Stimulated activated CD4-positive, alpha-beta T cell treated with anti-CD3 and anti-CD28 coated beads, TNF-alpha, amount 100 ng/mL, for 24 hours (primary cell): ENCODE data around the gene MTPN.

ENCODE experiments used
- DNase-seq, 3 experiments: peaks; one replicate each; pipeline ENCODE4 v3.0.0-alpha.2; 2020; ENCODE audit warnings: low read depth in 3 of 3

Gene MTPN

GRCh38 chr7:135977007-135977741 is at the start of gene MTPN:
MTPN (minus strand) TSS chr7:135977359; CDS start chr7:135977100, 259 bp downstream.
- DNase-seq = peak; percentile 96 to 98 (median 97)

DNA sequence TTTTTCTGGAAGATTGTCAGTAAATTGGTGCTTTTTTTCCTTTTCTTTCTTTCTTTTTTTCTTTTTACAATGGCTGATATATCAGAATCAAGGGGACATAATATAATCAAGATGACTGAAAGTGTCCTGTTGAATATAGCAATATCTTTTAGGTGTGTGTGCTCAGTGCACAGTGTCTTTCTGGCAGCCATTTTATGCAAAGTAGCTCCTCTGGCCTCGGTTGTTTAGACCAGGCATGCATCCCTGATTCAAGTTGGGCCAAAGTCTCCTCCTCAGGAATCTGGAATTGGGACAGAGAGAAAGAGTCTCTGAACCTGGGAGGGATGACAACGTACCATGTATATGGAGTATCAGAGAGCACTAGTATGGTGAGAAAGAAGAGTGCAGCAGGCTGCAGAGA is 49.0 kb upstream of the MTPN start:
- no peak for DNase-seq

GRCh38 chr7:136023134-136023869 is 46.1 kb upstream of the MTPN start:
- no peak for DNase-seq

DNA sequence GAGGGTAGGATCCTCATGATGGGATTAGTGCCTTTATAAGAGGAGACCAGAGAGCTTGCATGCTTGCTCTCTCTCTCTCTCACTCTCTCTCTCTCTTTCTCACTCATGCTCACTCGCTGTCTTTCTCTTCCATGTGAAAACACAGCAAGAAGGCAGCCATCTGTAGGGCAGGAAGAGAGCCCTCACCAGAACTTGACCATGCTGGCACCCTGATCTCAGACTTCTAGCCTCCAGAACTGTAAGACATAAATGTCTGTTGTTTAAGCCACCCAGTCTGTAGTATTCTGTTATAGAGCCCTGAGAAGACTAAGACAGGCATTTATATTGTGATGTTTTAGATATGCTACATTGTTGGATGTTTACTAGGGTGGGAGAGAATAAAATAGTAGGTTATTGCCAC is 43.4 kb upstream of the MTPN start:
- no peak for DNase-seq

GRCh38 chr7:136018104-136018503 is 40.9 kb upstream of the MTPN start:
- no peak for DNase-seq

DNA sequence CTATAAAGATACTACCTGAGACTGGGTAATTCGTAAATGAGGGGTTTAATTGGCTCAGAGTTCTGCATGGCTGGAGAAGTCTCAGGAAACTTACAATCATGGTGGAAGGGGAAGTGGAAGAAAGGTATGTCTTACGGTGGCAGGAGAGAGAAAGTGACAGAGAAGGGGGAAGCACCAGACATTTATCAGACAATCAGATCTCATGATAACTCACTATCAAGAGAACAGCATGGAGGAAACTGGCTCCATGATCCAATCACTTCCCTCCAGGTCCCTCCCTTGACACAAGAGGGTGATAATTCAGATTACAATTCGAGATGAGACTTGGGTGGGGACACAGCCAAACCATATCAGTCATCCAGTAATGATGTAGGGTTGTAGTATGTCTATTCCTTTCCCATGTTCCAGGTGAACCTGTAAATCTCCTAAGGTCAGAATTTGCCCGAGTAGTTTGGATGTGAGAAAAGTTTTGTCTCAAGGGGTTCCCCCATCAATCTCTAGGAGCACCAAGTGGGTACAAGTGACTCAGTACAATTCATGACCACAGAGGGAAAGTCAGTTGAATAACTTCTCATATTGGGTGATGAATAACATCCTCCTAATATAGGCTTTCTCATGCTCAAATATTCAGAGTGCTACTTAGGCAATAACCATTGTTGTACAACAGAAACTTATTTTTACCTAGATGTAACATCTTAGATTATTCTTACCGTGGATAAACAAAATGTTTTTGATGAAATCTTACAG is 39.7 kb upstream of the MTPN start:
- no peak for DNase-seq

- DNase-seq = no peak
Observed at GRCh38 chr7:136015638-136016037, 38.5 kb upstream of the MTPN start.

DNA sequence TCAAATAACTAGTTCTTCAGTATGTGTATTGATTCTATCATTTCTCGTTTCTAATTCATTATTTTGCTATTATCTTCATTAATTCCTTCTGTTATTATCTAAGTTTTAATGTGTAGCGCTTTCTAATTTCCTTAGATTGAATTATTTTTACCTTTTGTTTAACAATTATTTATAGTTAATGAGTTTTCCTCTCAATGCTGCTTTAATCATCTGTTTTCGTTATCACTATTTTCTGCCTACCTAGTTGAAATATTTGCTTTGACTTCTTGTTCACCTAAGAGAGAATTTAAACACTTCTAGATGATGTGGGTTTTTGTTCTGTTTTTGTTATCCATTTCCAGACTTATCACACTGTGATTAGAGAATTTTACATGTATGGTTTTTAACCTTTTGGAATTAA is 37.5 kb upstream of the MTPN start:
- DNase-seq = no peak

- DNase-seq = no peak
Observed at GRCh38 chr7:136012238-136012637, 35.1 kb upstream of the MTPN start.

GRCh38 chr7:136009488-136010079 is 32.4 kb upstream of the MTPN start:
- DNase-seq = no peak

- DNase-seq = no peak
Observed at GRCh38 chr7:136006208-136006607, 29.0 kb upstream of the MTPN start.

DNA sequence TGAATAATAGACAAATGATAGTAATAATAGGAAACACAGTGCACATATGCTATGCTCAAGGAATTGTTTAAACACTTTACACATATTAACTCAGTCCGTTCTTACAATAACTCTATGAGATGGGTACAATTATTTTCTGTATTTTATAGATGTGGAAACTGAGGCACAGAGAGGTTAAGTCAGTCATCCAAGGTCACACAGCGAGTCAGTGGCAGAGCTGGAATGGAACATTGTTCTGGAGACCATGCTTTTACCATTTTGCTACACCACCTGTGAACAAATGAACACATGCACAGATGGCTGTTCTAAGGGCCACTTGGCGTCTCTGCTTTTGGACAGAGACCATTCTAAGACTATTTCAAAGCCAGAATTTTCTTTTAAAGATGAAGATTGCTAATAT is 26.9 kb upstream of the MTPN start:
- no peak for DNase-seq

DNA sequence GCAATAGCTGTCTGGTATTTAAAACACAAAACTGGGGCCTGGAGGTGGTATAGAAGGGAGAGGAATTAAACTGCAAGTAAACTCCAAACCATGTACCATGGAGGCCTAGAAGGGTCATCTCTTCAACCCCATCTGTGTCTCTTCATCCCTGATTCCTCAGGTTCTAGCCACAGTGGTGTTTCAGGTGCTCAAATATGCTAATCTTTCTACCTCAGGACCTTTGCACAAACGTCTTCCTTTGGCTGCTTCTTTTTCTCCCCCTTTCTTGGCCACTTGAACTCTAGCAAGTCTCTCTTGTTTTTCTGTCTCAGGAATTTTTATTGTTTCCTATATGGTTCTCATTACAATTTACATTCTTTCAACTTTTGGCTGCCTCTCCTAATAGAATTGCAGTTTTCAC is 25.6 kb upstream of the MTPN start:
- DNase-seq = no peak

DNA sequence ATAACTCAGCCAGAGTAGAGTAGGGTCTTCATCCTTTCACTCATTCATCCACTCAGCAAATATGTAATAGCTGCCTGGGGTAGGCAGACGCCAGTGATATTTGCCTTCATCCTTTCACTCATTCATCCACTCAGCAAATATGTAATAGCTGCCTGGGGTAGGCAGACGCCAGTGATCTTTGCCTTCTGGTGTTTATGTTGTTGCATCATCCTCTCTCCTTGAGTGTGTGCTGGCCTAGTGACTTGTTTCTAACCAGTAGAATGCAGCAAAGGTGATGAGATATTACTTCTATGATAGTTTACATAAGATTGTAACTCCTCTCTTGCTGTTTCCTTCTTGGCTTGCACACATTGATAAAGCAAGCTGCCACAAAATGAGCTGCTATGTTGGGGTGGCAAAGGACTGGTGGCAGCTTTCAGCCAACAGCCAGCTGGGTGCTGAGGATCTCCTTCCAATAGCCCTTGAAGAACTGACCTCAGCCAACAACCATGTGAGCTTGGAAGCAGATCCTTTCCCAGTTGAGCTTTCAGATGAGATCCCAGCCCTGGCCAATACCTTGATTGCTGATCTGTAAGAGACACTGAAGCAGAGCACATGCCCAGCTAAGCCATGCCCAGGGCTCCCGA is 23.2 kb upstream of the MTPN start:
- DNase-seq = no peak

DNA sequence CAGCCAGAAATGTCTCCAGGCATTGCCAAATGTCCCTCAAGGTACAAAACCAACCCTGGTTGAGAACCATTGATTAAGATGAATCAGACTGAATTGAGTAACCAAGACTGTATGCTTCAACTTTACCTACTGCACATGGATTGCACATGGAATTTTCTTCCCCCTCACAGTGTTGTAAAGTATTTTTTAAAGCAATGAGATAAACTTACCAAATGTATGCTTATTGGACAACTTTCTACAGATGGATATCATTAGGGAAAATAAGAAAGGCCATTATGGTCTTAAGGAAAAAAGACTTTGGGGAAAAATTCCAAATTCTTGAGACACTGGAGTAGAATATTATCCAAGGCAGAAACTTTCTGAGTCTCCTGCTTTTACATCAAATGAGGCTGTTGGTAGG is 20.9 kb upstream of the MTPN start:
- DNase-seq = no peak

DNA sequence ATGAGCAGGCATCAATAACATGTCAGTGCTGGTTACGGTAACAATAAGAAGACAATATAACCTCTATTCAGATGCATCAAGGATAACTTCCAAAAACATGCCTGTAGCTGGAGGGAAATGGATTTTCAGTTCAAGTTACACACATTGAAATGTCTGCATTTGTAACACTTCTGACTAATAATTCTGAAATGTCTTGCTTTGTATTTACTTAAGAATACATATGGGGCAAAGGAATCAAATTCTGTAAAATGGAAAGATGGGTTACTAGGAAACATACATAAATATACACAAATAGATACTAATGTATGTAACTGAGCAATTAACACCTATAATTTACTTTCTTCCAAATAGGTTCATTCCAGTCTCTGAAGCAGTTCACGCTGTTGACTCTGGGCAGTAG is 18.6 kb upstream of the MTPN start:
- no peak for DNase-seq

GRCh38 chr7:135994466-135995205 is 17.5 kb upstream of the MTPN start:
- no peak for DNase-seq

DNA sequence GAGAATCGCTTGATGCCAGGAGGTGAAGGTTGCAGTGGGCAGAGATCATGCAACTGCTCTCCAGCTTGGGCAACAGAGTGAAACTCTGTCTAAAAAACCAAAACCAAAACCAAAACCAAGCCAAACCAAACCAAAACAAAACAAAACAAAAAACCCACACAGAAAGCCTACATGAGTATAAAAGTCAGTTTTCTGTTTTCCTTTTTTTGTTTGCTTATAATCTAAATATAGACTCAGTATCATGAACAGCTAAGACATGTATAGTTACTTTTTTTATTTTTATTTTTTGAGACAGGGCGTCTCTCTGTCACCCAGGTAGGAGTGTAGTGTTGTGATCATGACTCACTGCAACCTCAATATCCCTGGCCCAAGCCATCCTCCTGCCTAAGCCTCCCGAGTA is 16.8 kb upstream of the MTPN start:
- no peak for DNase-seq

DNA sequence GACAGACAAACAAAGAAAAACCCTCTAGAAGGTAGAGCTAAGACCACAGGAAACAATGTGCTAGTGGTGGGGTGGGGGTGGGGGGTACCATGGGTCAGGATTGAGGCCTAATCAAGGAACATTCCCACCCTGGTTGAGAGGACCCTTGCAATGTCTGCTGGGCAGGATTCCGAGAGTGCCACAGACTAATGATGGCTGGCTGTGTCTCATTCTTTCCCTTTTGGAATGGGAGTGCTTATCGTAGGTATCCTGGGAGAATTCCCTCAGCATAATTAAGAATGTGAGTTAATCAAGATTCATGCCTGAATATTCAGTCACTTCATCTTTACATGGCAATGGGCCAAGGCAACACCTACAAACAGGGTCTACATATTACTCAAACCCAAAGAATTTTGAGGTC is 14.7 kb upstream of the MTPN start:
- no peak for DNase-seq

DNA sequence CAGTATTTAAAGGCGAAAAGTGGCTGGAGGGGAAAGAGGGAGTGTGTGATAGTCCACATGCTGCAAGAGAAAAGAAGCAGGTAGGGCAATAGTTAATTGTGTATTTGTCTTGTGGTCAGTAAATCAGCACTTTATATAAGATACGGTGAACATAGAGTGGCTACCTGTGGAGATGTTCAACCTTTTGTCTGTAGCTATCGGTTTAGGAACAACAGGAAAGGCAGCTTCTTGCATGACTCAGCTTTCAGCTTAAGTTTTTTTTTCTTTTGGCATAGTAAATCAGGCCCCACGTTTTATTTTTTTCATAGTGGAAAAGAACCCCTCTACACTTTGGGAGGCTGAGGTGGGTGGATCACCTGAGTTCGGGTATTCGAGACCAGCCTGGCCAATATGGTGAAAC is 14.2 kb upstream of the MTPN start:
- no peak for DNase-seq

- DNase-seq = no peak
Observed at GRCh38 chr7:135990258-135990657, 13.1 kb upstream of the MTPN start.
